Retina (tissue), 1 donor: Measurements from ENCODE around the gene AFMID.

ENCODE experiments used
- DNase-seq: peaks from one replicate; pipeline ENCODE4 v3.0.0-alpha.2; 2016

The AFMID gene

DNA sequence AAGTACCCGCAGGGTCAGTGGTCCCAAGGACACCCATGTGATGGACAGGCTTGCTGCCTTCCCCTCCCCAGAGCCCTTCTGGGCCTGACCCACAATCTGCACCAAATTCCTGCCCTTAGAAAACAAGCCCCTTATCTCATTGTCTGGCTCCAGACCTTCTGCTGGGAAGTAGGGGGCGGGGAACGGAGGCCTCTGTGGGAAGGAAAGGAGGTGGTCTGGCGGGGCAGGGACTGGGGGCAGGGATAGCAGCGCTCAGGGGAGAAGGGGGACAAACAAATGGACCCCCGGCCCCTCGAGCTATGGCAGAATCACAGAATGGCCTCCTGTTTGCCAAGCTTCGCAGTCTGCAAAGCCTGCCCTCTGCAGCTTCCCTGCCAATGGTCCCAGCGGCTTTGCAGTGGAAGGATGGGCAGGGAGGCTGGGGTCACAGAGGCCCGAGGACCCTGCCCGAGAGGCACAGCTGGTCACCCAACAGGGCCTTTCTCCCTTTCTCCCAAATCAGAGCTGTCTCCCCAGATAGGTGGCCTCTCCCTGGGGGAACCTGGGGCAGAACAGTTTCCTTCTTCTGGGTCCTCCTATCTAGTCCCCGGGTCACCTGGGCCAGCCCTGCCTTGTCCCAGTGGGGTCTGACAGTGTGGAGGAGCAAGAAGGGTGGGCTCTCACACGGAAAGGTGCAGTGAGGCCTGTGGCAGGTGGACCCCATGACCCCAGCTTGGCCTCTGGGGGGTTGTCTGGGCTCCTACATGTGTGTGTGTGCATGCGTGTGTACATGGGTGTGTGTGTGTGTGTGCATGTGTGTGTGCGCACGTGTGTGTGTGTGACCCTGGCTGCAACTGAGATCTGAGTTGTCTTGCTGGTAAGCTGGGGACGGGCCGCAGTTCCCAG is 69.8 kb downstream of the AFMID start:
- DNase-seq: no peak
